Esophagus muscularis mucosa (tissue), 4 donors: ENCODE results near the gene FAM107B.

Experiments
- CTCF ChIP-seq, 3 experiments: fragments of 200-600 bp in 2 of 3; fragments of 450-650 bp in 1 of 3; sonication (generic) in 2 of 3; IDR thresholded peaks; one replicate each; pipeline ENCODE4 v1.5.1; 2017 to 2019; ENCODE audit warnings: antibody characterized with exemption in 3 of 3, mild to moderate bottlenecking in 2 of 3, moderate library complexity in 1 of 3
- EP300 ChIP-seq: sonication (generic); formaldehyde crosslinking; IDR thresholded peaks from one replicate; pipeline ENCODE4 v1.6.1; 2017; ENCODE audit warnings: antibody characterized with exemption
- POLR2AphosphoS5 ChIP-seq, 2 donors: sonication (generic); formaldehyde crosslinking; IDR thresholded peaks; one replicate each; pipeline ENCODE4 v1.6.1; 2017; ENCODE audit warnings: antibody characterized with exemption in 2 of 2

- TF ChIP-seq CTCF (IDR thresholded peaks at IDR 0.05) (no peak), EP300 (no peak), POLR2AphosphoS5 (IDR thresholded peaks at IDR 0.05) (no peak)
Observed at GRCh38 chr10:14527134-14527844, 247.4 kb downstream of the FAM107B start.
